Activated naive CD8-positive, alpha-beta T cell treated with anti-CD3 and anti-CD28 coated beads for 36 hours (primary cell): ENCODE data around the gene SLBP. TPM values are rescaled to one million over a fixed set of nuclear protein-coding genes. Genes with fewer than 3 reads are reported as not detected.

Experiments used
- DNase-seq: peaks from one replicate; pipeline ENCODE4 v3.0.0; 2021
- H3K27ac Mint-ChIP-seq: one replicate; pipeline ENCODE4 v1.8.0; 2022; ENCODE audit warnings: mild to moderate bottlenecking, moderate library complexity, mixed read lengths
- H3K27me3 Mint-ChIP-seq: one replicate; pipeline ENCODE4 v1.8.0; 2022; ENCODE audit warnings: mild to moderate bottlenecking, mixed read lengths
- H3K36me3 Mint-ChIP-seq: one replicate; pipeline ENCODE4 v1.8.0; 2021; ENCODE audit warnings: mild to moderate bottlenecking, mixed read lengths
- H3K4me1 Mint-ChIP-seq: one replicate; pipeline ENCODE4 v1.8.0; 2021; ENCODE audit warnings: mixed read lengths
- H3K4me3 Mint-ChIP-seq: one replicate; pipeline ENCODE4 v1.8.0; 2022; ENCODE audit warnings: mild to moderate bottlenecking, moderate library complexity, mixed read lengths
- H3K9me3 Mint-ChIP-seq: one replicate; pipeline ENCODE4 v1.8.0; 2022; ENCODE audit warnings: mixed read lengths
- total RNA-seq, 2 experiments: library from RNA; stranded (reverse); gene quantifications; one replicate each; pipeline ENCODE4 v1.2.3, GENCODE V29; 2021

The SLBP gene
- total RNA-seq, 2 experiments from 2014 or later, result 183 to 184 TPM

DNA sequence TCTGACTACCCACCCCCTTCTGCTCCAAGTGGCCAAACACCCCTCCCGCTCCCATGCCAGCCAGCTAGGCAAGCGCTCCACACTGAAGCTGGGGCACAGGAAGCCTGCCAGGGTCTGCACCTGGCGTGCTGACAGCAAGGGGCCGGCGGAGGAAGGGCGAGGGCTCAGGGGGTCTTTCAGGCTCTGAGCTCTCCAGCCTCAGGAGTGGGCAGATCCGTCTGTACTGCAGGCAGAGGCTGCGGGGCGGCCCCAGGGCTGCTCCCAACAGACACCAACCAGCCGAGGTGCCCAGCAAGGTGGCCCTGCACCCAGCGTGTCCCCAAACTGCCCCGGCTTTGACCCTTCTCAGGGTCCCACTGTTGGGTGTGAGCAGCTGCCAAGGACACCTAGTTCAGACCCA lies 42.8 kb downstream of the SLBP start:
- no peak for DNase-seq
- Mint-ChIP-seq H3K36me3 (no peaks in the 10 kb centered on the region), H3K4me3 (no peak overlapping the region), H3K9me3 (no peaks in the 10 kb centered on the region), H3K27me3 (no peaks in the 10 kb centered on the region), H3K4me1 (no peaks in the 10 kb centered on the region), H3K27ac (no peak overlapping the region)

DNA sequence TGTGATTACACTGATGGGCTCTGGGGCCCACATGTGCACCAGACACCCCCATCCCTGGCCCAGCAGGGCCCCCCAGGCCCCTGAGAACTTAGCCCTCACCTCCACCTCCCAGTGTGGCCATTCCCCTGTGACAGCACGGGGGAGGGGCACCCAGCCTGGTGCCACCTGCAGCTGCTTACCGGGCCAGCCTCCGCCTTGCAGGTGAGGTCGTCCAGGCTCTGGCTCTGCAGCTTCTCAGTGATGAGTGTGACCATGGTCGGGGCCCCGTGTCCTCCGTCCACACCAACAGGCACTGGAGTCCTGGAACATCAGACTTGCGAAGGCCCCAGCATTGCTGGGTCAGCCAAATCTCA lies 43.7 kb downstream of the SLBP start:
- Mint-ChIP-seq H3K27me3 (no peaks in the 10 kb centered on the region), H3K9me3 (no peaks in the 10 kb centered on the region), H3K27ac (no peak overlapping the region), H3K4me3 (no peak overlapping the region), H3K4me1 (no peaks in the 10 kb centered on the region), H3K36me3 (no peaks in the 10 kb centered on the region)
- no peak for DNase-seq

DNA sequence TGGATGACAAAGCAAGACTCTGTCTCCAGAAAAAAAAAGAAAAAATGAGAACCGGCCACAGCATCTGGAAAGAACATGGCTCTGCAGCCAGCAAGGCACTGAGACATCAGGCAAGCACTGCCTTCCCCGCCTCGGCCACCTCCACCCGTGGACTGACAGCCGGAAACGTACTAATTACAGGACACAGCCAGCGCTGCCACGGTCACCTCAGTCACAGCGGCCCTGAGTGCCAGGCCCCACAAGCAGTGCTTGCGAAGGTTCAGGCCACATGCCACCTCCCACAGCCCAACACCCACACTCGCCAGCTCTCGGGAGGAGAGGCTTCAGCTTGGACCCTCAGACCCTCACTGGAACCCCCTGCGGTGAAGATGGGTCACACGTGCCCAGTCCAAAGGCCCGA lies 44.8 kb downstream of the SLBP start:
- no peak for DNase-seq
- no peak overlapping the region for H3K4me3 Mint-ChIP-seq
- no peaks in the 10 kb centered on the region for H3K27me3 Mint-ChIP-seq
- H3K36me3 Mint-ChIP-seq, result no peaks in the 10 kb centered on the region
- no peaks in the 10 kb centered on the region for H3K4me1 Mint-ChIP-seq
- H3K27ac Mint-ChIP-seq, result no peak overlapping the region
- H3K9me3 Mint-ChIP-seq, result no peaks in the 10 kb centered on the region

DNA sequence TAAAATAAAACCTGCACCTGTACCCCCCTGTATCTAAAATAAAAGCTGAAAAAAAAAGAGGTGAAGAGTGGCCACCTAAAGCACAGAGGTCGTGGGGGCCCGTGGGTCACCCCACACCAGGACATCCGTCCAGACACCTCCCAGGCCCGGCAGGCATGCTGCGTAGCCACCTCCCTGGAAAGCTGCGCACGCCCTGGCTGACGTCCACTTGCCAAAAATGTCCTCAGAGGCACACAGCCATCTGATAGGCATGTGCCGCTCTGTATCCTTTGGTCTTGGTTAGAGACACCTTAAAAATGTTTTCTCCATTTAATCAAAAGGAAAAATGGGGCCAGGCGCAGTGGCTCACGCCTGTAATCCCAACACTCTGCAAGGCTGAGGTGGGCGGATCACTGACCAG lies 45.7 kb downstream of the SLBP start:
- no peak overlapping the region for H3K4me3 Mint-ChIP-seq
- H3K9me3 Mint-ChIP-seq, result no peaks in the 10 kb centered on the region
- H3K27ac Mint-ChIP-seq, result no peak overlapping the region
- H3K36me3 Mint-ChIP-seq, result no peaks in the 10 kb centered on the region
- H3K27me3 Mint-ChIP-seq, result no peaks in the 10 kb centered on the region
- DNase-seq, result no peak
- H3K4me1 Mint-ChIP-seq, result no peaks in the 10 kb centered on the region

DNA sequence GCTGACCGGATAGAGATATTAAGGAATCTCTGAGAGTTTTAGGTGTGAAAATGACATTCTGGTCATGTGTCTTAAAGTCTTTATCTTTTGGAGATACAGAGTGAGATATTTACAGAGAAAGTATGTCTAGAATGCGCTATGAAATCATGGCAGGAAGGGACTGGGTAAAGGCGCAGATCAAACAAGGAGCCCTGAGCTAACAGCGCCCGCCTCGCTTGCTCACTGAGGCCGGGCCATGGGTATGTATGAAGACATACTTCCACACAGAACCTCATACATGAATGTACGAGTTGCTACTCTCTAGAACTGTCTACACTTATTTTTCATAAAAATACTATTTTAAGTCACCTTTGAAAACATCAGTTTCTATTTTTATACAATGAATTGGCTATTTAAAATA lies 48.0 kb downstream of the SLBP start:
- Mint-ChIP-seq H3K9me3 (no peaks in the 10 kb centered on the region), H3K4me3 (no peak overlapping the region), H3K27ac (no peak overlapping the region), H3K27me3 (no peaks in the 10 kb centered on the region), H3K4me1 (no peaks in the 10 kb centered on the region), H3K36me3 (no peaks in the 10 kb centered on the region)
- no peak for DNase-seq

DNA sequence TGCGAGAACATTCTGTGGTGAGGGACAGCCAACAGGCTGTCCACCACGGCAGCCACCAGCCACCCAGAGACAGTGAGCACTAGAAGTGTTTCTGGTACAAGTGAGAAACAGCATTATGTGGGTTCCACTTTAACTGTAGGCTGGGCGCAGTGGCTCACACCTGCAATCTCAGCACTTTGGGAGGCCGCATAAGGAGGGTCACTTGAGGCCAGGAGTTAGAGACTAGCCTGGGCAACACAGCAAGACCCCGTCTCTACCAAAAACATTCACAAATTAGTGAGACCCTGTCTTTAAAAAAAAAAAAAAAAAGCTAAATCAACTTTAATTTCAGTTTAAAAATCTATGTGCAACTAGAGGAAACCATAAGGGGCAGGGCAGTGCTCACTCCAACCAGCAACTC lies 48.6 kb downstream of the SLBP start:
- Mint-ChIP-seq H3K4me1 (no peaks in the 10 kb centered on the region), H3K27me3 (no peaks in the 10 kb centered on the region), H3K27ac (no peak overlapping the region), H3K36me3 (no peaks in the 10 kb centered on the region), H3K4me3 (no peak overlapping the region), H3K9me3 (no peaks in the 10 kb centered on the region)
- DNase-seq, result no peak

DNA sequence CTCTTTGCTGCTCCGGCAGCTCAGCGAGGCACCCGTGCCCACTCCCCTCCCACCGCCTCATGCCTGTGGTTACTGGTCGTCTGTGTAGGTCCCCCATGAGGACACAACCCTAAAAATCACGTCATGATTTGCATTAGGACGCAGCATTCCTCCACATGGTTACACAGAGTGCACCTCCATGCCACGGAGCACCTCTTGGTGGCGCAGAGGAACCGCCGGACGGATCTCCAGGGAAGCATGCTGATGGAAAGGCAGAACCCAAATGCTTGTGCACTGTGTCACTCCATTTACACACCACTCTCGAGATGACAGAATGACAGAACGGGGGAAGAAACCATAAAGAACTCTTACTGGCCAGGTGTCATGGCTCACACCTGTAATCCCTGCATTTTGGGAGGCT lies 50.4 kb downstream of the SLBP start:
- Mint-ChIP-seq H3K27ac (no peak overlapping the region), H3K36me3 (no peaks in the 10 kb centered on the region), H3K4me3 (no peak overlapping the region), H3K4me1 (no peaks in the 10 kb centered on the region), H3K27me3 (no peaks in the 10 kb centered on the region), H3K9me3 (no peaks in the 10 kb centered on the region)
- no peak for DNase-seq

DNA sequence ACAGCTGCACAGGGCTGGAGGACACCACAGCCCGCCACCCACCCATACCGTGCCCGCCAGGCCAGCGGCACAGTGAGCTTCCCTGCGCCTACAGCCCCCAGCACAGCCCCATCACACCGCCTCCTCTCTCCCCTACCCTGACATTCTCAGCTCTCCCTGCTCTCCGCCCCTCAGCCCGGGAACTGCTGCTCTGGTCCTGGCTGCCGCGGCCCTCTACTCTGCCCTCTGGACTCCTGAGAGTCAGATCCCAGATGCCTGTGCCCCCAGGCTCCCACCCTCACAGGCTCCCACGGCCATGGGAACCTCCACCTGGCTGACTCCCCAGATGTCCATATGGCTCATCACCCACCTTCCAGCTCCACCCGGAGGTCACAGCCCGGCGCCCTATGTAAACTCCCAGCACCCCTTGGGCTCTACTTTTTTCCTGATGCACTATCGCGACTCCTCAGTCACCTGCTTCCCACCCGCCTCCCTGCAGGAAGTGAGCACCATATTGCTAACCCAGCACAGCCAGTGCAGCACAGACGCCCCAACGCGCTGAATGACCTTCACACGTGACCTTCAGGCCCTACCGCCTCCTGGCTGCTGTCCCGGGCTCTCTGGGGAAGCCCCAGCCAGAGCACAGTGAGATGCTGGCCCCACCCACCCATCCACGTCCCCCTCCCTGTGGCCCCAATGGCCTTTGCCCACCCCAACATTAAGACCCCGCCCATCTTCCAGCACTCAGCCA lies 51.0 kb downstream of the SLBP start:
- Mint-ChIP-seq H3K27me3 (no peaks in the 10 kb centered on the region), H3K4me3 (no peak overlapping the region), H3K27ac (no peak overlapping the region), H3K36me3 (no peaks in the 10 kb centered on the region), H3K4me1 (no peaks in the 10 kb centered on the region), H3K9me3 (no peaks in the 10 kb centered on the region)
- DNase-seq, result no peak

DNA sequence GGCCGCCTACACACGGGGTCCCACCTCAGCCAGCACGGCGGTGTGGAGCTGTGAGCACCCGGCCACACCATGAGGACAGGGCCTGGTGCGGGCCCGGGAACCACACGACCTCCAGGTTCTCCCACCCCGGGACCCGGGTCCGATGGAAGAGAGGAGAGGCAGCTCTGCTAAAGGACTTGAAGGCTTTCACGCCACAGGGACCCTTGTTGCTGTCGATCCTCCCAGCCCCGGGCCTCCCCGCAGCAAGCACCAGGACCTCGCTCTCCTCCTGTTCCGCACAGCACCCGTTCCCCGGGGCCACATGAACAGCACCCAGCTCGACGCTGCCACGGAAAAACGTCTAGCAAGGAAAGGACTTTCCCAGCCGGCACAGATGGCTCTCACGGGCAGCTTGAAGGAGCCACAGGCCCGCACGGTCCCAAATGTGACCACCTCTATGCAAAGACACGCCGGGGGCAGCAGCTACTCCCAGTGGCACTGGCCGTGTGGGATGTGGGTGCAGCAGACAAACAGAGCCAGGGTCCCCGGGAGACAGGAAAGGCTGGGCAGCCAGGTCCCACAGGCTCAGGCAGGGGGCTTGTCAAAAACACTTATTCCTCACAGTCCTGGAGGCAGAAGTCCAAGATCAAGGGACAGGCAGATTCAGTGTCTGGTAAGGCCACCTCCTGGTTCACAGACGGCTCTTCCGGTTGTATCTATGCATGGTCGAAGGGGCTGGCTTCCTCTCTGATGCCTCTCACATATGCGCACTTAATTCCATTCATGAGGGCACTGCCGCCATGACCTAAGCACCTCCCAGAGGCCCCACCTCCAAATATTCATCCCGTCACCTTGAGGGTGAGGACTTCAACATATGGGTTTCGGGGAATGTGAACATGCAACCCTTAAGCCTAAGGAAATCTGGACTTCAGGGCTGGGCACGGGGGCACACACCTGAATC lies 52.7 kb downstream of the SLBP start:
- no peak for DNase-seq
- Mint-ChIP-seq H3K27me3 (no peaks in the 10 kb centered on the region), H3K36me3 (no peaks in the 10 kb centered on the region), H3K27ac (no peak overlapping the region), H3K4me1 (no peaks in the 10 kb centered on the region), H3K9me3 (no peaks in the 10 kb centered on the region), H3K4me3 (no peak overlapping the region)

DNA sequence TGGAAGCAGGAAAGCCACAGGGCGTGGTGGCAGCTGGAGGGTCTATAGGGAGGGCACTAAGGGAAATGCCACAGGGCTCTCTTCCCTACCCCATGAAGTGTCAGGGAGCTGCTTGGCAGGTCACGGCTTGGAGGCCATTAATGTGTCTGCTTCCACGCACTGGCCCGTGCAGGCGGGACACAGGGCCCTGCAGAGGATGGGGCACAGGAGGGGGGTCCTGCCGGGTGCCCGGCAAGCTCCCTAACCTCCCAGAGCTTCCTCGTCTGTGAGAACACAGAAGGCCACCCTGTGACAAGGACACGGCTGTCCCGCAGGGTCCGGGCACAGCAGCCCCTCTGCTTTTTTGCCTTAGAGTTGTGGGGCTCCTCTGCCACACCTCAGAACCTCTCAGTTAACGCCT lies 53.5 kb downstream of the SLBP start:
- H3K4me3 Mint-ChIP-seq, result no peak overlapping the region
- H3K4me1 Mint-ChIP-seq, result no peaks in the 10 kb centered on the region

DNA sequence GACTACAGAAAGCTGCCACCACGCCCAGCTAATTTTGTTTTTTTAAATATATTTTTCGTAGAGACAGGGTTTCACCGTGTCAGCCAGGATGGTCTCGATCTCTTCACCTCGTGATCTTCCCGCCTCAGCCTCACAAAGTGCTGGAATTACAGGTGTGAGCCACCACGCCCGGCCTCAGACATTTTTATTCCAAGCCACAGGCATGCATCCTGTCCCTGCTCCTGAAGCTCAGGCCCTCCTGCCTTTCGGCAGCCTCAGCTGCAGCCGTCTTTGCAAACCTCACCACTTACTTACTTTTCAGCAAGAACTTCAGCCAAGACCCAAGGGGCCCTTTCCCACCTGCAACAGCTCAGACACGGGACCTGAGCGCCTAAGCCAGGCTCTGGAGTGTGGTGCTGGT lies 54.0 kb downstream of the SLBP start:
- Mint-ChIP-seq H3K4me3 (no peak overlapping the region), H3K4me1 (no peaks in the 10 kb centered on the region), H3K27me3 (no peaks in the 10 kb centered on the region), H3K36me3 (no peaks in the 10 kb centered on the region), H3K9me3 (no peaks in the 10 kb centered on the region), H3K27ac (no peak overlapping the region)
- no peak for DNase-seq

More for the DNA sequence above, 53.5 kb downstream of the SLBP start:
- no peak for DNase-seq
- no peaks in the 10 kb centered on the region for H3K36me3 Mint-ChIP-seq
- H3K27me3 Mint-ChIP-seq, result no peaks in the 10 kb centered on the region
- H3K9me3 Mint-ChIP-seq, result no peaks in the 10 kb centered on the region
- H3K27ac Mint-ChIP-seq, result no peak overlapping the region

DNA sequence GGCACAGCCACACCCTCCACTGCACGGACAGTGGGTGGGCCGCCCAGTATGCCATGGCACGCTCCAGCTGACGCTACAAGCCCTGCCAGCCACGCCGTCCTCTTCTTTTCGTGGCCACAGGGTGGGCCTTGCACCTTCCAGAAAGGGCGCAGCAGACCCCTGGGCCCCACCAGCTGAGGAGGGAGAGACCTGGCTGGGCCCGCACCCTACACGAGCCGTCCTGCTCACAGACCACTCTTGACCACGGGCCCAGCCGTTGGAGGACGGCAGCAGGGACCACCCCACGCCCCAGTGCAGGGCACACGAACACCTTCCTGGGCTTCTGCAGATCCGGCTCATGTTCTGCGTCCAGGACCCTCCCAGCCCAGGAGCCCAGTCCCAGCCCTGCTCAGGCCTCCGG lies 55.1 kb downstream of the SLBP start:
- Mint-ChIP-seq H3K9me3 (no peaks in the 10 kb centered on the region), H3K4me3 (no peak overlapping the region), H3K4me1 (no peaks in the 10 kb centered on the region)

DNA sequence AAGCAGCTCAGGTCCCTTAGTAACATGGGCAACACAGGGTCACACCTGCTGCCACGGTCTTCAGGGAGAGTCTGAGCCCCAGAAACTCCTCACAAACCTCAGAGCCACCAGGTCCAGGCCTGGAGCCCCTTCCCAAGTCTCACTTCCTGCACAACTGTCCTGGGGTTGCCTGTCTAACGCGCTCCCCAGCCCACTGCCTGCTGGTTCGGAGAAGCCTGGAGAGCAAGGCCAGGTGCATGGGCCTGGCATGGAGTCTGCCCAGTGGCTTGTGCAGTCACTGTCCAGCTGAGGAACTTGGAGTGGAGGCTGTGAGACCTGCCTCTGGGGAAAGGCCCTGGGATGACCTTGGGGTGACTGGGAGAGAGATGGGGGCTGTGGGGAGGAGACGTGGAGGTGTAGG lies 56.0 kb downstream of the SLBP start:
- Mint-ChIP-seq H3K36me3 (no peaks in the 10 kb centered on the region), H3K27me3 (no peaks in the 10 kb centered on the region), H3K9me3 (no peaks in the 10 kb centered on the region), H3K27ac (no peak overlapping the region), H3K4me3 (no peak overlapping the region), H3K4me1 (no peaks in the 10 kb centered on the region)
- no peak for DNase-seq

More for the DNA sequence above, 55.1 kb downstream of the SLBP start:
- H3K36me3 Mint-ChIP-seq, result no peaks in the 10 kb centered on the region
- no peak overlapping the region for H3K27ac Mint-ChIP-seq
- H3K27me3 Mint-ChIP-seq, result no peaks in the 10 kb centered on the region
- DNase-seq, result no peak

DNA sequence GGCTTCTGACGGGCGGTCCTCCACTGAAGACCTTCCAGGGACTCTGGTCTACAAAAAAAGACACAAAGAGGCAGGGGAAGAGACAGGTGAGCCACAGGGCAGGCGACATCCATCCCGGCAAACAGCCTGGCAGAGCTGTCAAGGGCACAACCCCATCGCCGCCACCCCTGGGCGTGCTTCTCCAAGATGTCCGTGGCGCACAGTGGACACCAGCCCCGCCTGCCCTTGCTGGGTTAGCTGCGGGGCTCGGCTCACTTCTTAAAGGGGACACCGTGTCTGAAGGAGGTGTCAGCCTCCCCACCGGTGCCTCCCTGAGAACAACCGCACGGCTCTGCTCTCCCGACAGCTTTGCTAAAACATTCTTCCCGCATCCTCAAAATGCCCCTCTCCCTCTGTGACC lies 56.4 kb downstream of the SLBP start:
- Mint-ChIP-seq H3K27me3 (no peaks in the 10 kb centered on the region), H3K4me1 (no peaks in the 10 kb centered on the region), H3K27ac (no peak overlapping the region), H3K4me3 (no peak overlapping the region), H3K36me3 (no peaks in the 10 kb centered on the region), H3K9me3 (no peaks in the 10 kb centered on the region)
- no peak for DNase-seq

DNA sequence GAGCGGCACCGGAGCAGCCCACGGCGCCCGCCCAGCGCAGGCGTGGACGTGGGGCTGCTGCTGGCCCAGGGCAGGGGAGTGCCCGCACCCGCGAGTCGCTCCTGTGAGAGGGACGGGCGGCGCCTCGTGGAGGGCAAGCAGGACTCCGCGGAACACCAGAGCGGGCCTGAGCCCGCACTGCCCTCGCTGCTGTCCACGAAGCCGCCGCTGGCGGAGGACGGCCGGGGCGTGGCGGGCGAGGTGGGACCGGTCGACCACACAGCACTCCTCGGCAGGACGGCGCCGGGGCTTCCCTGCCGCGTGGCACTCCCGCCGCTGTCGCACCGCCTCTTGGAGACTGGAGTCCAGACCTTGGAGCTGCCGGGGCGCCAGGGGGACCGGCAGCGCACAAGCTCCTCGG lies 57.0 kb downstream of the SLBP start:
- no peaks in the 10 kb centered on the region for H3K4me1 Mint-ChIP-seq
- H3K27ac Mint-ChIP-seq, result no peak overlapping the region
- H3K36me3 Mint-ChIP-seq, result no peaks in the 10 kb centered on the region
- no peak for DNase-seq
- H3K4me3 Mint-ChIP-seq, result no peak overlapping the region
- H3K9me3 Mint-ChIP-seq, result no peaks in the 10 kb centered on the region
- no peaks in the 10 kb centered on the region for H3K27me3 Mint-ChIP-seq
